SJSA1 (cell line): ENCODE data around the gene SYNPO2. TPM values are rescaled to one million over a fixed set of nuclear protein-coding genes. Genes with fewer than 3 reads are reported as not detected.
"Not testable (repeated sequence)": the region's sequence is repeated elsewhere in the genome, so short reads cannot be mapped to it uniquely, and the experiment has no call there.

Experiments used
- DNase-seq, 2 experiments: peaks; one replicate each; pipeline ENCODE4 v3.0.0-alpha.2; 2015 to 2020; ENCODE audit warnings: low spot score in 2 of 2, low read depth in 1 of 2
- H3K27ac ChIP-seq: fragments of 250-450 bp; sonication (Bioruptor Pico); 2 replicates; pipeline ENCODE4 v1.5.1; 2020; ENCODE audit warnings: mild to moderate bottlenecking, moderate library complexity
- H3K27me3 ChIP-seq: fragments of 250-450 bp; sonication (Bioruptor Pico); replicated peaks from 2 replicates; pipeline ENCODE4 v1.5.1; 2020; ENCODE audit warnings: mild to moderate bottlenecking, moderate library complexity
- H3K36me3 ChIP-seq: fragments of 250-450 bp; sonication (Bioruptor Pico); 2 replicates; pipeline ENCODE4 v1.5.1; 2020; ENCODE audit warnings: mild to moderate bottlenecking
- H3K4me1 ChIP-seq: fragments of 250-450 bp; sonication (Bioruptor Pico); replicated peaks from 2 replicates; pipeline ENCODE4 v1.6.1; 2021; ENCODE audit warnings: mild to moderate bottlenecking
- H3K4me3 ChIP-seq: fragments of 250-450 bp; sonication (Bioruptor Pico); 2 replicates; pipeline ENCODE4 v1.5.1; 2020; ENCODE audit warnings: mild to moderate bottlenecking
- H3K9me3 ChIP-seq: fragments of 250-450 bp; sonication (Bioruptor Pico); replicated peaks from 2 replicates; pipeline ENCODE4 v1.5.1; 2020; ENCODE audit warnings: mild to moderate bottlenecking
- total RNA-seq: library from RNA; depleted of rRNA; stranded (reverse); fragments of >200 nt; shearing (Covaris generic); gene quantifications from 2 replicates; pipeline ENCODE4 v1.2.3, GENCODE V29; 2014

Gene SYNPO2
- total RNA-seq, 1 experiment from 2014 or later, result 4.7 TPM

DNA sequence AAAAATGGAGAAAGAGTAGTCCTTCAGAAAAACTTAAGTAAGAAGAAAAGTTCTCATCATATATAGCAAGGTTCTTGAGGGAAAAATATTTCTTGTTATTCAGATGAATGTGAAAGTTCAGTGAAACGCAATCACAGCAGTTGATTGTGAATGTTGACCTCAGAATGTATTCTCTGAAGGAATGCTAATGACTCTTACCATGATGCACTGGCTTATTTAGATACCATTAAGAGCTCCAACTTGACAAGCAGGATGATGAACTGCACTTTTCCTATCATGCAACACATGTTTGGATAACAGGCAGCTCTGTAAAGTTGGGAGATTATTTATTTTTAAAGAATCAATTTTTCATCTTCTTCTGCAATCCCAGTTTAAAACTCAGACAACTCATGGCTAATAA is 131.5 kb downstream of the SYNPO2 start:
- no peaks in the 10 kb centered on the region for H3K9me3 ChIP-seq

DNA sequence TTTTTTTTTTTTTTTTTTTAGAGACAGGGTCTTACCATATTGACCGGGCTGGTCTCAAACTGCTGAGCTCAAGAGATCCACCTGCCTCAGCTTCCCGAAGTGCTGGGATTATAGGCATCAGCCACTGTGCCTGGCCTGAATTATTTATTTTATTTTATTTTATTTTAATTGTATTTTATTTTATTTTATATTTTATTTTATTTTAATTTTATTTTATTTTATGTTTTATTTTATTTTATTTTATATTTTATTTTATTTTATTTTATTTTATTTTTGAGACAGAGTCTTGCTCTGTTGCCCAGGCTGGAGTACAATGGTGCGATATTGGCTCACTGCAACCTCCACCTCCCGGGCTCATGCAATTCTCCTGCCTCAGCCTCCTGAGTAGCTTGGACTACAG is 133.9 kb downstream of the SYNPO2 start:
- H3K9me3 ChIP-seq, H3K27me3 ChIP-seq, H3K36me3 ChIP-seq, DNase-seq, H3K27ac ChIP-seq, H3K4me3 ChIP-seq: not testable (repeated sequence)
- H3K4me1 ChIP-seq, result peaks cover 16% of the 10 kb centered on the region

More for the DNA sequence above, 131.5 kb downstream of the SYNPO2 start:
- H3K27ac ChIP-seq, result no peak overlapping the region
- no peaks in the 10 kb centered on the region for H3K36me3 ChIP-seq
- DNase-seq, result no peak
- H3K27me3 ChIP-seq, result no peaks in the 10 kb centered on the region
- peaks cover 19% of the 10 kb centered on the region for H3K4me1 ChIP-seq
- H3K4me3 ChIP-seq, result no peak overlapping the region

DNA sequence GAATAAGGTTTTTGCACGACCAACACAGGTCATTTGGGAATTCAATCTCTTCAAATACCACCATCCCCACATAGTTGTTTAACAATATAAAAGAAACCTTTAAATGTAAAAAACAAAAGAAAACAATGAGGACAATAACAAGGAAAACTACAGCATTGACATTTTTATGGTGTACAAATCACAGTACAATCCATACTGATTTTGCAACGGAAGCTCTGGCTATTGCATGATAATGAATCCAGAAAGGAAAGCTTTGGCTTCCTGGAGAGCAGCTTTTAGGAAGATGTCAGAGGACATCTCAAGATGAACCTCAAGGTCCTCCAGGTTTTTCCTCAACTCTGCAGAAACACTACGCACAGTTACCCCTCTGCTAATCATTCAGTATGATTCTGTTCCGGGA is 135.4 kb downstream of the SYNPO2 start:
- Histone ChIP-seq H3K9me3 (no peaks in the 10 kb centered on the region), H3K27ac (no peak overlapping the region), H3K27me3 (no peaks in the 10 kb centered on the region), H3K36me3 (no peaks in the 10 kb centered on the region), H3K4me1 (peaks cover 14% of the 10 kb centered on the region), H3K4me3 (no peak overlapping the region)
- DNase-seq, result no peak

DNA sequence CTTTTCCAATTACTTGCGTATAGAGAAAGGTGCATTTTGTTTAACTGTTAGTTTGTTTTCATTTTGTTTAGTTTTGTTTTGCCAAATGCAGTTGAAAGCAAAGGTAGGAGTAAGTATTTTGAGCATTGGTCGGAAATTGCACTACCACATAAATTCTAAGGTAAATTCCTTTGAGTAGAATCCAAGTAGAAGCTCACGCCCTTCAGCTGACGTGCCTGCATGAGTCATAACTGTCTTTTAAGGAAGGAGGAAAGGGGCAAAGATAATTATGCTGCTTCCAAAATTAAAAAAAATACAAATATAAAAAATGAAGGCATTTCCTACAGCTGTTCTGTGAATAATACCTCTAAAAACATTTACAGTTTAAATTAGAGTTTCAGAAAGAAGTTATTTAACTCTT is 136.8 kb downstream of the SYNPO2 start:
- H3K27ac ChIP-seq, result peak overlapping the region; percentile 75
- H3K4me1 ChIP-seq, result peaks cover 14% of the 10 kb centered on the region
- H3K36me3 ChIP-seq, result no peaks in the 10 kb centered on the region
- no peaks in the 10 kb centered on the region for H3K27me3 ChIP-seq
- peak in 1 of 2 experiments; percentile 52 for DNase-seq
- H3K4me3 ChIP-seq, result no peak overlapping the region
- no peaks in the 10 kb centered on the region for H3K9me3 ChIP-seq

DNA sequence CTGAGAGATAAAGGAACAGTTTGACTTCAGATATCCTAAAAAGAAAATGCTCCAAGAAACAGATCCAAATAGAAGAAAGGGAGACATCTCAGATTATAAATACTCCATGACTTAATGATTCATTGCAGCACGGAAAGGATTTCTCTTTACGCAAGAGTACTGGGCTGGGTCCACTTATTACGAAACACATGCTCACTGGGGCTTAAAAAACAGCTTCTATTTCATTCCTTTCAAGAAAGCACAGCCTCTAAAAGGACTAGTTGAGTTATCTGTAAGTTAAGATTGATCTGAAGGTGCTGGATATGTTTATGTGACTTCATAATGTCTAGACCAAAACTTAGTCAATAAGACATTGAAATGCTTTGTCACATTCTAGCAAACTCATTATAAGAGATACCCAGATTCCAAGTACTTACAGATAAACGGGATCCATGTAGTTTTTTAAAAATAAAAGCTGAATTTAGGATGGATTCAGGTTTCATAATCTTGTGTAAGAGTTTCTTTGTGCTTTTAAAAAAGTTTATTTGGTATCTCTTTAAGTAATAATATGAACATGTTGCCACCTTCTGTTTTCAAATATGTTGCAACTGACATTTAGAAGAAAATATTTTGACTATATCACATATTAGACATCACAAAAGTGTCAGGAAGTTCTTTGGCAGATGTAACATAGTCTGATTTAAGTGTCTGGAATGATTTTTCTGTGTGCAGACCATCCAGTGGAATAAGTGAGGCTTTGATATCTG is 137.4 kb downstream of the SYNPO2 start:
- no peaks in the 10 kb centered on the region for H3K9me3 ChIP-seq
- H3K27me3 ChIP-seq, result no peaks in the 10 kb centered on the region
- no peak overlapping the region for H3K4me3 ChIP-seq
- DNase-seq, result no peak
- H3K27ac ChIP-seq, result peak overlapping the region; percentile 75
- peaks cover 14% of the 10 kb centered on the region for H3K4me1 ChIP-seq
- no peaks in the 10 kb centered on the region for H3K36me3 ChIP-seq

DNA sequence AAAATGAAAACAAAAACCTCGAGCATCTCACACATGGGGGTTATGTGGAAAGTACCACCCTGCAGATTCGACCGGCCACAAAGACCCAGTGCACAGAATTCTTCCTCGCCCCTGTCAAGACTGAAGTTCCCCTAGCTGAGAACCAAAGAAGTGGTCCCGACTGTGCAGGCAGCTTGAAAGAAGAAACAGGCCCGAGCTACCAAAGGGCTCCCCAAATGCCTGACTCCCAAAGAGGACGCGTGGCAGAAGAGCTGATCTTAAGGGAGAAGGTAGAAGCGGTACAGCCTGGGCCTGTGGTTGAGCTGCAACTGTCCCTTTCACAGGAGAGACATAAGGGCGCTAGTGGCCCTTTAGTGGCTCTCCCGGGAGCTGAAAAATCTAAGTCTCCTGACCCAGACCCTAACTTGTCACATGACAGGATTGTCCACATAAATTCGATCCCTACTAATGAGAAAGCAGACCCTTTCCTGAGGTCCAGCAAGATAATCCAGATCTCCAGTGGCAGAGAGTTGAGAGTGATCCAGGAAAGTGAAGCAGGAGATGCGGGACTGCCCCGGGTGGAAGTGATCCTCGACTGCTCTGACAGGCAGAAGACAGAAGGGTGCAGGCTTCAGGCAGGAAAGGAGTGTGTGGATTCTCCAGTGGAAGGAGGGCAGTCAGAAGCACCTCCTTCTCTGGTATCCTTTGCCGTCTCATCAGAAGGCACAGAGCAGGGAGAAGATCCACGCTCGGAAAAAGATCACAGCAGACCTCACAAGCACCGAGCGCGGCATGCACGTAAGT is 138.2 kb downstream of the SYNPO2 start:
- Histone ChIP-seq H3K36me3 (no peaks in the 10 kb centered on the region), H3K4me1 (peaks cover 14% of the 10 kb centered on the region), H3K27ac (no peak overlapping the region), H3K9me3 (no peaks in the 10 kb centered on the region), H3K27me3 (no peaks in the 10 kb centered on the region), H3K4me3 (no peak overlapping the region)
- DNase-seq, result no peak

DNA sequence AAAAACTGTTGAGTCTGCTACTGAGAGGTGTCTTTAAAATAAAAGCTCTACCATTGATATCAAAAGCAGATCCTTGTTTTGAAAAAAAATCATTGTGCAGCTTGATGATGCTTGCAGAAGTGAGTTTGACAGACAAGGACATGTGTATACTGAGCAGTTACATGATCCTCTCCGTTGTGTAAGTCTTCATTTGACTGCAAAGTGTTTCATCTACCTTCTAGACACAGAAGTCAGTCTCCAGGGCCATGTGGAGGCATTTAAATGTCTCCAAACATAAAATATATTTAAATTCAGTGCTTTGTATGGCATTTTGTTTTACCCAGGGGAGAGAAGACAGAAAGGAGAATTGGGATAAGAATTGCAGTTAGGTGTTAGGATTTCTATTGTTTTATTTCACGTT is 139.2 kb downstream of the SYNPO2 start:
- Histone ChIP-seq H3K4me3 (no peak overlapping the region), H3K27ac (no peak overlapping the region)

DNA sequence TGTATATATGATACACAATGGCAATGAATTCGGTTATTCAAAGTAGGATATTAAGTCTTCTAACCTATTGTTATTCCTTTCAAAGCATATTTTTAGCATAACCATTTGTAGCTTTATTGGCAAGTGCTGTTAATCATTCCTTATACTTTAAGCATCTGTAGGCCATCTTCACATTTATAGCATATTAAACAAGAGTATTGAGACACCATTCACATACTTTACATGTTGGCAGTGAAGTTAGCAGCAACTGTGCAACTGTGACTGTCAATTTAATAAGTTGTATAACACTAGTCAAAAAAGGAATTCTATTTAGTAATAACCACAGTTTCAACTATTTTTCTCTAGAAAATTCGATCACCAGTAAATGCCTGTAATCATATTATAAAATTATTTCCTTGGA is 139.6 kb downstream of the SYNPO2 start:
- no peaks in the 10 kb centered on the region for H3K36me3 ChIP-seq
- H3K9me3 ChIP-seq, result no peaks in the 10 kb centered on the region
- H3K27me3 ChIP-seq, result no peaks in the 10 kb centered on the region
- no peak overlapping the region for H3K4me3 ChIP-seq
- H3K27ac ChIP-seq, result no peak overlapping the region
- DNase-seq, result no peak
- peaks cover 19% of the 10 kb centered on the region for H3K4me1 ChIP-seq

More for the DNA sequence above, 139.2 kb downstream of the SYNPO2 start:
- H3K27me3 ChIP-seq, result no peaks in the 10 kb centered on the region
- H3K4me1 ChIP-seq, result peaks cover 14% of the 10 kb centered on the region
- no peaks in the 10 kb centered on the region for H3K36me3 ChIP-seq
- DNase-seq, result no peak
- no peaks in the 10 kb centered on the region for H3K9me3 ChIP-seq

DNA sequence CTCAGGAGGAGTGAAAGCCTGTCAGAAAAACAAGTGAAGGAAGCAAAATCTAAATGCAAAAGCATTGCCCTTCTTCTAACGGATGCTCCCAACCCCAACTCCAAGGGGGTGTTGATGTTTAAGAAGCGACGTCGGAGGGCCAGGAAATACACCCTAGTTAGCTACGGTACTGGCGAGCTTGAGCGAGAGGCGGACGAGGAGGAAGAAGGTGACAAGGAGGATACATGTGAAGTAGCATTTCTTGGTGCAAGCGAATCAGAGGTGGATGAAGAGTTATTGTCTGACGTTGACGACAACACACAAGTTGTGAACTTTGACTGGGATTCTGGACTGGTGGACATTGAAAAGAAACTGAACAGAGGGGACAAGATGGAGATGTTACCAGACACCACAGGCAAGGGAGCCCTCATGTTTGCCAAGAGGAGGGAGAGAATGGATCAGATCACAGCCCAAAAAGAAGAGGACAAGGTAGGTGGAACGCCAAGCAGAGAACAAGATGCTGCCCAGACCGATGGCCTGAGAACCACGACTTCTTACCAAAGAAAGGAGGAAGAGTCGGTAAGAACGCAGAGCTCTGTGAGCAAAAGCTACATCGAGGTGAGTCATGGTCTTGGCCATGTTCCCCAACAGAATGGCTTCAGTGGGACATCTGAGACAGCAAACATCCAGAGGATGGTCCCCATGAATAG is 141.3 kb downstream of the SYNPO2 start:
- Histone ChIP-seq H3K4me1 (peaks cover 36% of the 10 kb centered on the region), H3K36me3 (no peaks in the 10 kb centered on the region), H3K9me3 (no peaks in the 10 kb centered on the region), H3K27ac (no peak overlapping the region), H3K27me3 (no peaks in the 10 kb centered on the region), H3K4me3 (no peak overlapping the region)
- no peak for DNase-seq

DNA sequence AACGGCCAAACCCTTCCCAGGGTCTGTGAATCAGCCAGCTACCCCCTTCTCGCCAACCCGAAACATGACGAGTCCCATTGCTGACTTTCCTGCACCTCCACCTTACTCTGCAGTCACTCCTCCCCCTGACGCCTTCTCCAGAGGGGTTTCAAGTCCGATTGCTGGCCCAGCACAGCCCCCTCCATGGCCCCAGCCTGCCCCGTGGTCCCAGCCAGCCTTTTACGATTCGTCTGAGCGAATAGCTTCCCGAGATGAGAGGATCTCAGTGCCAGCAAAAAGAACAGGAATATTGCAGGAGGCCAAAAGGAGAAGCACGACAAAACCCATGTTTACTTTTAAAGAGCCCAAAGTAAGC is 141.9 kb downstream of the SYNPO2 start:
- Histone ChIP-seq H3K4me1 (peaks cover 37% of the 10 kb centered on the region), H3K27me3 (no peaks in the 10 kb centered on the region), H3K4me3 (no peak overlapping the region), H3K9me3 (no peaks in the 10 kb centered on the region), H3K27ac (no peak overlapping the region), H3K36me3 (no peaks in the 10 kb centered on the region)
- no peak for DNase-seq

DNA sequence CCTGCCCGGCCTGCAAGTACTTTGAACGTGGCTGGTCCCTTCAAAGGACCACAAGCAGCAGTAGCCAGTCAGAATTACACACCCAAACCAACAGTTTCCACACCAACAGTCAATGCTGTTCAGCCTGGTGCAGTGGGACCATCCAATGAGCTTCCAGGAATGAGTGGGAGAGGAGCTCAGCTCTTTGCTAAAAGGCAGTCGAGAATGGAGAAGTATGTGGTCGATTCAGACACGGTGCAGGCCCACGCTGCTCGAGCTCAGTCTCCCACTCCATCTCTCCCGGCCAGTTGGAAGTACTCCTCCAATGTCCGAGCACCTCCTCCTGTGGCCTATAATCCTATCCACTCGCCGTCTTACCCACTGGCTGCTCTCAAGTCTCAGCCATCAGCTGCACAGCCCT is 142.6 kb downstream of the SYNPO2 start:
- H3K4me1 ChIP-seq, result peaks cover 37% of the 10 kb centered on the region
- no peak overlapping the region for H3K27ac ChIP-seq
- H3K4me3 ChIP-seq, result no peak overlapping the region
- H3K9me3 ChIP-seq, result no peaks in the 10 kb centered on the region
- DNase-seq, result no peak
- no peaks in the 10 kb centered on the region for H3K36me3 ChIP-seq
- no peaks in the 10 kb centered on the region for H3K27me3 ChIP-seq

DNA sequence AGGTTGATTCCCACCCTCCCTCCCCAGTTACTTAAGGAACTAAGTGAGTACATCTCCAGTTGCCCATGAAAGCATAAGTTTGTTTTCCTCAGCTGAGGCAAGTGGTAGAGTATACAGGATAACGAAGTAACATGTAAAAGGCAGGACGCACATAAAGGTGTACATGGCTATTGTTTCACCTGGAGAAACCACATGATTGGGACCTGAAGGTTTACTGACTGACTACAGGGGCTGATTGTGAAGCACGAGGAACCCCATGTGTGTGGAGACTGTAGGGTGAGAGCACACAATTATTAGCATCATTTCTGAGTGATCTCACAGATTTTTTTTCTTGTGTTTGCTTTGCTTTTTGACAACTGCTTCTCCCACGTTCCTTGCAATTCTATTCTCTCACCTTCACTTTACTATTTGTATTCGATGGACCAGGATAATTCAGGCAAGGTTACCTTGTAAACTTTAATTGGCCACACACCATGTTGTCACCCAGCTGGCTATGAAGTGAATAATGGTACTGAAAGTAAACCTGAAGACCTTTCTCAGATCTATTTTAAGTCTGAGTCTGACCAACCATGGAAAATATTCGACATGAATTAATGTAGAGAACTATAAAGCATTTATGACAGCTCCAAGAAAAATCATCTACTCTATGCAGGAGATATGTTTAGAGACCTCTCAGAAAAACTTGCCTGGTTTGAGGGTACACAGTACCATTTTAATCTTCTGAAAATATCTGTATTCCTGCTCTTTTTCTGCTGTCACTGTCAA is 144.4 kb downstream of the SYNPO2 start:
- H3K9me3 ChIP-seq, result no peaks in the 10 kb centered on the region
- H3K27me3 ChIP-seq, result no peaks in the 10 kb centered on the region
- H3K4me1 ChIP-seq, result peaks cover 40% of the 10 kb centered on the region
- no peaks in the 10 kb centered on the region for H3K36me3 ChIP-seq
- H3K4me3 ChIP-seq, result no peak overlapping the region
- peak overlapping the region; percentile 30; the same call in 1 of the 2 replicates for H3K27ac ChIP-seq
- no peak for DNase-seq

DNA sequence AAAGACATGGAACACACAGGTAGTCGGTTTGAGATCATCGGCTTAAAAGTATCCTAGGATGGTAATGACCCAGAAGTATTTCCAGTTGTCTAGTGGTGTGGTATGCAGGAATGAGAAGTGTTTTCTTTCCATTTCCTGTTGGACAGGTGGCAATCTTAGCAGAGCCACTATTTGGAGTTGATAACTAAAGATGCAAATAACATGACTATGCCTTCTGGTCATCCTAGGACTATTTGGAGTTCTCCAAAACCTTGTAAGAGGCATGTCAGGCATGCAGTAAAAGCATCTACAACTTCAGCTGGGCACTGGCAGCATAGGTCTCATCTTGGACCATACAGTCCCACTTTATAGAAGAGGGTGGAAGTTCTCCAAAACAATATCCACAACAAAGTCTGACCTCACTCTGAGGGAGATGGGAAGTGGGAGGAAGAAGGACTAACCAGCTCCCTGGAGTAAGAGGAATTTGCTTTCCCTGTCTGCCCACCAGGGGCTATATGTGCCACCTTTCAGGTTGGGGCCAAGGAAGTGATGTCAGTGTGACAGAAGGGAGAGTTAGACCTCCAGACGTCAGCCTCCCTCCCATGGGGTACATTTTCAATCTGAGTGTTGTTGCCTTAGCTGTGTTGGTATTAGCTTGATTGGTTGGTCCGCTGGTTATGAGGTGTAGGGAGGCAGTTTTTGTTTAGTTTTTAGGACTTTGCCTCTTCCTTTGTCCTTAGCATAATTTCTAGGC is 145.8 kb downstream of the SYNPO2 start:
- no peaks in the 10 kb centered on the region for H3K36me3 ChIP-seq
- H3K9me3 ChIP-seq, result no peaks in the 10 kb centered on the region
- peaks cover 53% of the 10 kb centered on the region for H3K4me1 ChIP-seq
- no peak overlapping the region for H3K4me3 ChIP-seq
- peak overlapping the region; percentile 64 for H3K27ac ChIP-seq
- DNase-seq, result peak; percentile 55 to 69
- H3K27me3 ChIP-seq, result no peaks in the 10 kb centered on the region
